Kidney tubule cell (primary cell): ENCODE data around the gene HM13.
"Not testable (repeated sequence)": the region's sequence is repeated elsewhere in the genome, so short reads cannot be mapped to it uniquely, and the experiment has no call there.

Source experiments
- DNase-seq: peaks from one replicate; pipeline ENCODE4 v3.0.0-alpha.2; 2018; ENCODE audit warnings: low spot score

HM13 gene

DNA sequence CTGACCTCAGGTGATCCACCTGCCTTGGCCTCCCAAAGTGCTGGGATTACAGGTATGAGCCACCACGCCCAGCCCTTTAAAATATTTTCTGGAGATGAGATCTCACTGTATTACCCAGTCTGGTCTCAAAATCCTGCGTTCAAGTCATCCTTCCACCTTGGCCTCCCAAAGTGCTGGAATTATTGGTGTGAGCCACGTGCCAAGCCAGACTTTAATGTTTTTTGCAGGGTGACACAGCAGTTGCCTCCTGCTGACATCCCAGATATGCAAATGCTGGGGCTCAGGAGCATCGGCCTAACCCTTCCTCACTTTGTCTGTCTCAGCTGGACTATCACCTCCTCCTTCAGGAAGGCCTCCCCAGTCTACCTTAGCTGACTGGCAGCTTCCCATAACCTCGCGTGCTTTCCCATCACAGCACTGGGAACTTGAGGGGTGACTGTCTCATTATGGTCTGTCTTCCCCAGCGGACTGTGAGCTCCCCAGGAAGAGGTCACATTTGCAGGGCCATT is 76.5 kb downstream of the HM13 start:
- no peak for DNase-seq

DNA sequence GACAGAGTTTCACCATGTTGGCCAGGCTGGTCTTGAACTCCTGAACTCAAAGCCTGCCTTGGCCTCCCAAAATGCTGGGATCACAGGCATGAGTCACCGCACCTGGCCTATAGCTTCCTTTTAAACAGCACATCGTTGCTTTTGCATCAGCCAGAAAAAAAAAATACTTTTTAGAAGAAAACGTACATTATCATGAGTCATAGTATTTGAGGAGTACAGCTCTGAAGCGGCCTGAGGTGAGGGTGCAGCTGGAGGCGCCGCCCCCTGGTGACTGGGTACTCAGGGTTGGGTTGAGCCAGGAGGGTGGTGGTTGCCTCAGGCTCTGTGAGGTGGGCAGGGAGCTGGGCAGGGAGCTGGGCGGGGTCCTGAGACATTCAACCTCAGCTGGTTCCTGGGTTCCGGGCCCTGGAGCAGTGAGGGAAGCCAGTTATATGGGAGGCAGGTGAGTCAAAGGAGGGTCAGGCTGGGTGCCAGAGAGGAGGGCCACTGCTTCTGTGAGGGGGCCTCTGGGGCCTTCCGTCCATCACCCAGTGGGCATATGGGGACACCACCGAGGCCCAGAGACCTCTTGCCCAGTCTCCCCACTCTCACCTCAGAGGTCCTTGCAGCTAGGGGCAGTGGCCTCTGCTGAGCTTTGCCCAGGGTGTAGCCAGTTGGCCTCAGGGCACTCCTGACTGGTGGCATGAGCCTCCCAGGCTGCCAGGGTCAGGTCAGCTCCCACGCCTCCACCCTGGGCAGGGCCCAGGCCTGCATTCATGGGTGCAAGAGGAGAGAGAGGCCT is 79.2 kb downstream of the HM13 start:
- peak; percentile 97 for DNase-seq

DNA sequence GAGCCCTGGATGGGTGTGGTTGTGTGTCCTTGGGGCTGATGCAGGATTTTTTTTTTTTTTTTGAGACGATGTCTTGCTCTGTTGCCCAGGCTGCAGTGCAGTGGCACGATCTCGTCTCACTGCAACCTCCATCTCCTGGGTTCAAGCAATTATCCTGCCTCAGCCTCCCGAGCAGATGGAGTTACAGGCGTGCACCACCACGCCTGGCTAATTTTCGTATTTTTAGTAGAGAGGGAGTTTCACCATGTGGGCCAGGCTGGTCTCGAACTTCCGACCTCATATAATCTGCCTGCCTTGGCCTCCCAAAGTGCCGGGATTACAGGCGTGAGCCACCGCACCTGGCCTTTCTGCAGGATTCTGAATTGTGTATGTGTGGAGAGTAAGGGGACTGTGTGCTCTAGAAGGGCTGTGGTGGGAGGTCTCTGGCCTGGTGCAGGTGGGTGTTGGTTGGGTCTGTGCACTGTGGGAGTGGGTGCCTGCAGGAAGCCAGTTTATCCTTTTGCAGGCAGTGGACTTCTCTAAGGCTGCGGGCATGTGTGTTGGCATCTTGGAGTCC is 79.8 kb downstream of the HM13 start:
- DNase-seq = no peak

DNA sequence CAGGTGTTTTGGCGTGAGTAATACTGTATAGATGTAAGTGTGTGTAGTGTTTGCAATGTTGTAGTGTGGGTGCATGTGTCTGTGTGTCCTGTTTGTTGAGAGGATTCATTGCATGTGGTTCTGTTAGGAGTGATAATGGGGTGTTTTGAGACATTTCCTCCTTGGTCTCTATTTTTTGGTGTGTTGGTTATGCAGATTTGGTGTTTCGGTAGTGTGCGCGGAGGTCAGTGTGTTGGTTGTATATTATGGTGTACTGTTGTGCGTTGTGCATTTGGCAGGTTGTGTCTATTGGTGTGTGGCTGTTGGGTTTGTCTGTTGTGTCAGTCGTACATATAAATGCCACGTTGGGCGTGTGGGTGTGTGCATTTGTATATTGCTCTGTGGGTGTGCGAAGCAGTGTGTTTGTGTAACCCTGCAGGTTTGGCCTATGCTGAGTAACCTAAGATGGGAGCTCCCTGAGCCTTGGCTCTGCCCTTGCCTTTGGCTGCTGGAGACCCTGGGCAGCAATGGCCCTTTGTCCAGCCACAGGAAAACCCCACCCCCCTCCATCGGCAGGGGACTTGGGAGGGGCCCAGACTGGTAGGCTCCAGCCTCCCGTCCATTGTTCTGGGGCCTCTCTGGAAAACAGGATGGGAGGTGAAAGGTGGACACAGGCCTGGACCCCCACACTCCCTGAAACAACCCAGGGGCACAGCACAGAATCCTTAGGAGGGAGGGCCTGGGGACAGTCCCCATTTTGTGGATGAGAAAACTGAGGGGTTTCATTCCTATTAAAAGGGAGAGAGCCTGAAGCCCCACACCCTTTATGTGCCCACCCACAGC is 80.5 kb downstream of the HM13 start:
- DNase-seq = no peak

DNA sequence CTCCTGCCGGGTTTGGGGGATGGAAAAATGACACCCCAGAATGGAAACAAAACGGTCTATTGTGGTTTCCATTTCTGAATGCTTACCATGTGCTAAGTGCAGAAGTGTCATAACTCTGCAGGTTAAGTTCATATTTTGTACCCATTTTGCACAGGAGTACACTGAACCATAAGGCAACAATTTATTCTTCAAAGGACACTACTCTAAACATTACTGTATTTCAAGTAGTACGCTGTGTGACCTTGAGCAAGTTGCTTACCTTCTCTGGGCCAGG is 81.1 kb downstream of the HM13 start:
- no peak for DNase-seq

DNA sequence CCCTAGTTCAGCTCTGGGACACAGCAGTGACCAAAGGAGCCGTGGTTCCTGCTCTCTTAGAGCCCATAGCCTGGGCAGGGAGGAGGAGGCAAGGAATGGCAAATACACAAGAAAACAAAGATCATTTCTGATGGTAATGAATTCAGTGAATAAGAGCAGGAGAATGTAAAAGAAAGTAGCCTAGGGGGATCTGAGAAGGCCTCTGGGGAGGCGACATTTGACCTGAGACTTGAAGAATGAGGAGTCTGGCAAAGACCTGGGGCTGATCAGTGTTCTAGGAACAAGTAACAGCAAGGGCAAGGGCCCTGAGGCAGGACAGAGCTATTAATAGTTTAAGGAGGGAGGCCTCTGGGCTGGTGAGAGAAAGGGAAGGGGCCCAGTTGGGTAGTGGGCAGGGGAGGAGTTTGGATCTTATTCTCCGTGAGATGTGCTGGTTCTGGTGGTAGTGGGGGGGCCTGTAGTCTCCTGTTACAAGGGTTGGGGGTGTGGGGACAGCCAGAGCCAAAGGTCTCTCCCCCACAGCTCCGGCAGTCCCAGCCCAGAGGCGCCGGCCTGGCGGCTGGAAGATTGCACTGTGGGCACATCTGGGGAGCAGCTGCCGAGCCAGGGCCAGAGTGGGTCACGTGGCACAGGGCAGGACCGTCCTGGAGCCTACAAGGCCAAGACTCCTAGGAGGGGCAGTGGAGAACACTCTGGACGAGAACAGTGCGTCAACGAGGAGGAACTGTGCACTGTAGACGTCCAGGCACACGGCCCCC is 81.6 kb downstream of the HM13 start:
- peak; percentile 77 for DNase-seq

DNA sequence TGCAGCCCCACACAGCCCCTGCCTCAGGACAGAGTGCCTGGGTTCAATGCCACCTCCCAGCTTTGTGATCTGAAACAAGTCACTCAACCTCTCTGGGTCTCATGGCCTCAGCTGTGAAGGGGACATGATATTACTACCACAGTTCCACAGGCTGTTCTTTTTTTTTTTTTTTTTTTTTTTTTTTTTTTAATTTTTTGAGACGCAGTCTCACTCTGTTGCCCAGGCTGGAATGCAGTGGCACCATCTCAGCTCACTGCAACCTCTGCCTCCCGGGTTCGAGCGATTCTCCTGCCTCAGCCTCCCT is 82.1 kb downstream of the HM13 start:
- not testable (repeated sequence) for DNase-seq

DNA sequence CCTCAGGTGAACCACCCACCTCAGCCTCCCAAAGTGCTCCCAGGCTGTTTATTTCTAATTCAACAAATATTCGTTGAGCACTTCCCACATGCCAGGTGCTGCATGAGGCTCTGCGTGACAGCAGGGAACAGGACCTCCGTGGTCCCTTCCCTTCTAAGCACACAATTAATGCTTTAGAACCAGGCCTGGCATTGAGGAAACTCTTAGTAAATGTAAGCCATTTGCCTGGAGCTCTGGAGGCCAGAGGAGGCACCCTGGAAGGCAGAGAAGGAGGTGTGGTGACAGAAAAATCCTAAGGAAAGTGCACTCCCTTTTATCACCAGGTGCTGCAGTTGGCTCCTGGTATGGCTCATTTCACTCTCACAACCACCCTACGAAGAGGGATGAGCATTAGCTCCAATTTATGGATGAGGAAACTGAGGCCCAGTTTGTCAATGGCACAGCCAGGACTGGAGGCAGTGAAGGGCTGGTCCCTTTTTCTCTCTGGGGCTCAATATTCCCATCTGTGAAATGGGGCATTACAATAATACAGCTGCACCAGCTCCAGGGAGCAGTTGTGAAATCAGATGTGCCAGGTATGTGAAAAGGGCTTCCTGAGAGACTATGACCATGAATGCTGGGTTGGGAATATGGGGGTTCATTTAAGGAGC is 82.7 kb downstream of the HM13 start:
- DNase-seq = no peak

DNA sequence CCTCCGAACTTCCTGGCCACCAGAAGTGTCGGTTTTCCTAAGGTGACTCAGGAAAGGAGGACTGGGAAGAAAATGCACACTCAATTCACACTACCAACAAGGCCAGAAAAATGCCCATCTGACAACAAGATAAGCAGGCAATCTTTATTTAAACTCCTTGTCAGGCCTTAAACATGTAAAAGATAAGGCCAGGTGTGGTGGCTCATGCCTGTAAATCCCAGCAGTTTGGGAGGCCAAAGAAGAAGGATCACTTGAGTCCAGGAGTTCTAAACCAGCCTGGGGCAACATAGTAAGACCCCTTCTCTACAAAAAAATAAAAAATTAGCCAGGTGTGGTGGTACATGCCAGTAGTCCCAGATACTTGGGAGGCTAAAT is 83.2 kb downstream of the HM13 start:
- no peak for DNase-seq

DNA sequence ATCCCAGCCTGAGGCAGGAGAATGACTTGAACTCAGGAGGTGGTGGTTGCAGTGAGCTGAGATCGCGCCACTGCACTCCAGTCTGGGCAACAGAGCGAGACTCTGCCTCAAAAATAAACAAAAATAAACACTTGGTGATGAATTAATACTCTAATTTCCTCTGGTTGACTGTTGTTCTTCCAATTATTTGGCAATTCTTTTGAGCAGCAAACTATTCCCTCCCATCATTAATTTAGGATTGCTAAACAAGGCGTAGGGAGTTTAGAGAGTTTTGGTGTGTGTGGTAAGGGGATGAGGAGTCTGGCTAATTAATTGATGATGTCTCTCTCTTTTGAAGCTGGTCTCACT is 88.2 kb downstream of the HM13 start:
- no peak for DNase-seq

DNA sequence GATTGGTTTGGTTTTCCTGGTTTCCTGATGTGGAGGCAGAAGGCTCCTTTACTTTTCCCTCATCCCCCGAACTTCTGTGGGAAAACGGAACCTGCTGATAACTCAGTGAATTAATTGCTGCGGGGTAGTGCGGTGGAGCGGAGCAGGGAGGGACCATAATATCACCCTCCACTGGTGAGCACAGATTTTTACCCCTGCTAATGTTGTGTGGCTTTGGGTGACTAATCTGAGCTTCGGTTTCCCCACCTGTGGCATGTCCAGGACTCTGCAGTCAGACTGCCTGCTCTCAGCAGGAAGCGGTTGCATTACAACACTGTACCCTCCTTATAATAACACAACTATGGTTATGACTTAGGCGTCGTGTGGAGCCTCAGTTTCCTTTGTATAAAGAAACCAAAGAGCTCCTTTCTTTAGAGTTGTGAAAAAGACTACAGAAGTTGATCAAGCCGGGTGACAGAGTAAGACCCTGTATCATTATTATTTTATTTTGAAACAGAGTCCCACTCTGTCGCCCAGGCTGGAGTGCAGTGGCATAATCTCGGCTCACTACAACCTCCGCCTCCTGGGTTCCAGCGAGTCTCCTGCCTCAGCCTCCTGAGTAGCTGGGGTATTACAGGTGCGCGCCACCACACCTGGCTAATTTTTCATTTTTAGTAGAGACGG is 88.7 kb downstream of the HM13 start:
- peak; percentile 95 for DNase-seq

DNA sequence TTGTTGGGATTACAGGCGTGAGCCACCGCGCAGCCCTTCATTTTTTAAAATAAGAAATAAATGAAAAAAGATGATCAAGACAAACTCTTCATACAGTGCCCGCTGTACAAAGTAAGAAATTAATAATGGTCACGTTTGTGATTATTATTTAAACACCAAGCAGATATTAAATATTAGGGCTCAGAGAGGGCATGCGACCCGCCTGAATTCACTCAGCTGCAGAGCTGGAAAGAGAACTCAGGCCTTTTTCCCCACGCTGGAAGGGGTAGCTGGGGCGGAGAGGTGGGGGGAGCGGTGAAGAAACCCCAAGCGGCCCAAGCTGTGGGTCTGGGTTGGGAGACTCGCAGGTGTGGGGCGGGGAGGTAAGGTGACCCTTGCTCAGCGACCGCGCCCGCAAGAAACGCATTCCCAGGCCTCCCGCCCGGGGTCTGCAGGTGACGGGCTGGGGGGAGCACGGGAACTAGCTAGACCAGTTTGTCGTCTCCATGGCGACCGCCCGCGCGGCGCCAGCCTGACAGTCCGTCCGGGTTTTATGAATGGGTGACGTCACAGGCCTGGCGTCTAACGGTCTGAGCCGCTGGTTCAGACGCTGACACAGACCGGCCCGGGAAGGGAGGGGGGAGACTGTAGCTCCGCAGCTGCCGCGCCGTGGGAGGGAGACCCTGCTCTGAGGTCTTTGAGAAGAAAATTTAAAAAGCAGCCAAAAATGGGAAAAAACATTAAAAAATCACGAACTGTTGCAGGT is 89.8 kb downstream of the HM13 start:
- DNase-seq = peak; percentile 99

DNA sequence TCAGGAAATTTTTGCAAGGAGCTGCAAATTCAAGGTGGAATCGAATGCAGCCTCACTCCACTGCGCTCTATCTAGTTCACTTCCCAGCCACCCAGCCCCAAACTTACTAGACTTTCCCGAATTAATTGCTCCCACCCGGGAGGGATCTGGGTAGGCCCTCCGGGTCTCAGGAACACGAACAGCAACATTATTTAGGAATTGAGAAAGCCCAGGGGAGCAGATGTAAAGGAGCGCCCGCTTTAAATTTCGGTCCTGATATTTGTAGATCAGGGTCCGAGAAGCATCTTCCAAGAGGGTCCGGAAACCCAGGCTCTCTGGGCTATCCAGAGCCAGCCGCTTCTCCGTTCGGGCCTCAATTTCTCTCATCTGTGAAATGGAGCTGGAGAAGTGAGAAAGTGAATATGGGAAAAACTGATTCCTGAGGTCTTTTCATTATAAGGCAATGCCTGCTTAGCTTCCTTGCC is 90.4 kb downstream of the HM13 start:
- DNase-seq = no peak

DNA sequence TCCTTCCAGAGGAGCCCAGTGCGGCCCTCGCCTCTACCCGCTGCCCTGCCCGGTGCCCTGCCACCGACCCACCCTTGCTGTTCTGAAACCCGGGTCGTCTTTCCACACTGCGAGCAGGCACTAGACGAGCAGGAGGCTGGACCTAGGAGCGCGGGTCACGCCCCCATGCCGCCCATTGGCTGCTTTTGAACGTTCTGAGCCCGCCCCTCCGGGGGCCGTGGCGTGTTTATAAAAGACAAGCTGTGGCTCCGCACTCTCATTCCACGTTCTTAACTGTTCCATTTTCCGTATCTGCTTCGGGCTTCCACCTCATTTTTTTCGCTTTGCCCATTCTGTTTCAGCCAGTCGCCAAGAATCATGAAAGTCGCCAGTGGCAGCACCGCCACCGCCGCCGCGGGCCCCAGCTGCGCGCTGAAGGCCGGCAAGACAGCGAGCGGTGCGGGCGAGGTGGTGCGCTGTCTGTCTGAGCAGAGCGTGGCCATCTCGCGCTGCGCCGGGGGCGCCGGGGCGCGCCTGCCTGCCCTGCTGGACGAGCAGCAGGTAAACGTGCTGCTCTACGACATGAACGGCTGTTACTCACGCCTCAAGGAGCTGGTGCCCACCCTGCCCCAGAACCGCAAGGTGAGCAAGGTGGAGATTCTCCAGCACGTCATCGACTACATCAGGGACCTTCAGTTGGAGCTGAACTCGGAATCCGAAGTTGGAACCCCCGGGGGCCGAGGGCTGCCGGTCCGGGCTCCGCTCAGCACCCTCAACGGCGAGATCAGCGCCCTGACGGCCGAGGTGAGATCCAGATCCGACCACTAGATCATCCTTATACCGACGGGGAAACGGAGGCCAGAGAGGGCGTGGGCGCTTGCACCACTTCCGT is 91.0 kb downstream of the HM13 start, which contains the start of gene ID1:
TSS of gene ID1 (plus strand) at position 259 of the 871 bp plus-strand sequence. CDS start at position 358, 99 bp downstream.
- DNase-seq = peak; percentile 98

DNA sequence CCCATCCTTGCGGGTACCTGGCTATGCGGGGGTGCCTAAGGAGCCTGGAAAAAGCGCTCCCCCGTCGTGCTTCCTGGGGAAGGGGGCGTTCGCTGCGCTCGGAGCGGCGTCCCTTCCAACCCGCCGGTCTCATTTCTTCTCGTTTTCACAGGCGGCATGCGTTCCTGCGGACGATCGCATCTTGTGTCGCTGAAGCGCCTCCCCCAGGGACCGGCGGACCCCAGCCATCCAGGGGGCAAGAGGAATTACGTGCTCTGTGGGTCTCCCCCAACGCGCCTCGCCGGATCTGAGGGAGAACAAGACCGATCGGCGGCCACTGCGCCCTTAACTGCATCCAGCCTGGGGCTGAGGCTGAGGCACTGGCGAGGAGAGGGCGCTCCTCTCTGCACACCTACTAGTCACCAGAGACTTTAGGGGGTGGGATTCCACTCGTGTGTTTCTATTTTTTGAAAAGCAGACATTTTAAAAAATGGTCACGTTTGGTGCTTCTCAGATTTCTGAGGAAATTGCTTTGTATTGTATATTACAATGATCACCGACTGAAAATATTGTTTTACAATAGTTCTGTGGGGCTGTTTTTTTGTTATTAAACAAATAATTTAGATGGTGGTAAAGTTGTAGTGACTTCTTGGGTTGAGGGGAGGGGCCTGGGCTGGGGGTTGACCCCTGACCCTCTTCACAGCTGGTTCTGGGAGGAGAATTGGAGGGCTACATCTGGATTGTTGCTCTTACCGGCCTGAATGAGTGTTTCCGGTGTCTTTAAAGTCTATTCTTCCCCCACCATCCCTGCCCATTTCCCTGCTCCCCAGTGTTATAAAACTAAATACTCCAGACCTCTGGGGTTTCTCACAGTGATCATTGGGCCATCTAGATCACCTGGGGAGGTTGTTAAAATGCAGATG is 91.9 kb downstream of the HM13 start:
- DNase-seq = peak; percentile 38

DNA sequence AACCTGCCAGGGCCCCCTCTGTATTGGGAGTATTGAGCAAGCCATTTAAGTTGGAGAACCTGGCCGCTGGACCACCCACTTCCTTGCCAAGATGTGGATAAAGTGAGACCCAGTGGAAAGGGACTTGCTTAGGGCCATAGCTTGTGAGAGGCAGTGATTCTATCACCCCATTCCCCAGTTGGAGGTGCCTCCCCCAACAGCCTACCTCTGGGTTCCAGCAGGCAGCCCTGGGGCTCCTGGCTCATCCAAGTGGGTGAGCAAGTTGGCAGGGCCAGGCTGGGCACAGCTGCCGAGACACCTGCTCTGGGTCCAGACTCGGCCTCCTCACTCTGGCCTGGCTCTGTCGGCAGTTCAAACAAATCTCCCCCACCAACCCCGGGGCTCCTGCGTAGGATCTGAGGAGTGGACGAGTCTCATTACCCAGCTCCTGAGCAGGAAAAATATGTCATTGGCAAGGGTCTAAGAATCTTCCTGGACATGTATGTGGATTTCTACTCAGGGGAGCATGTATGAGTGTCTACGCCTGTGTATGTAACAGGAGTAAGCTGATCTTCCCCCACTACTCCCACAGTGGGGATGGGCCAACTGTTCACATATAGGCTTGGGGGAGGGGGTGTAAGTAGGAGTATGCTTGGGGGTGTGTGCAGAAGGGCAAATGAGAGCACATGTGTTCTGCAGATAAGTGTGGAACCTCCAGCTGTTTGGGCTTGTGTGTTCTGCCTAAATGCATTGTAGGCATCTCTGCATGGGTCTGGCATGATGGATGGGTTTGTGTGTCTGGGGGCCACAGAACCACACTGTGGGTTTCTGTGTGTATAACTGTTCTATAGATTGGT is 92.8 kb downstream of the HM13 start:
- DNase-seq = peak; percentile 79

DNA sequence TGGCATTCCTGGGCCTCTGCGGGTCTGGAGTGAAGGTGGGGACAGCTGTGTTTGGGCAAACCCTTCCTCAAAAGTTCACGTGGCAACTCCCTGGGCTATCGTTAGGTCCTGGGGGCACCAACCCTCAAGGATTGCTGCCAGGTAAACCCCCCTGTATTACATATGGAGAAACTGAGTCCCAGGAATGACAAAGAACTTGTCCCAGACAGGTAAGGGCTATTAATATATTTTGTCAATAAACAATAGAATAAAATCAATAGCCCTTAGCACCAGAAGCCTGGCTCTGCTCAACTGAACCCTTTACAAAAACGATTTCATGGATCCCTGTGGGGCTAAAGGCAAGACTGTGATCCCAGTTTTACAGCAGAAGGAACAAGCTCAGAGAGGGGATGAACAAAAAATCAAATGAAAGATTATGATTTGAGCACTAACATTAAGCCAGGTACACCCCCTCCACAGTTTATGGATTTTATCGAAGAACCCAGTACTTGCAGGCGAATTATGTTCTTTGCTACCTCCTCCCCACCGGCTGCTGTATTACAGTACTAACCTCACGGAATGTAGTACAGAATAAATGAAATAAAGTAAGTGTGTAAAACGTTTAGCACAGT is 93.5 kb downstream of the HM13 start:
- peak; percentile 61 for DNase-seq
